GM11168 (cell line): ENCODE data around the gene CFL1.

Experiments used
- in situ Hi-C: fragments of 300-500 bp; cut with MboI; formaldehyde crosslinking; loops from one replicate; pipeline ENCODE4 v1.12.0; 2022; ENCODE audit warnings: low sequenced_read_pairs; ENCODE audit not compliant: unreplicated experiment

The CFL1 gene

DNA sequence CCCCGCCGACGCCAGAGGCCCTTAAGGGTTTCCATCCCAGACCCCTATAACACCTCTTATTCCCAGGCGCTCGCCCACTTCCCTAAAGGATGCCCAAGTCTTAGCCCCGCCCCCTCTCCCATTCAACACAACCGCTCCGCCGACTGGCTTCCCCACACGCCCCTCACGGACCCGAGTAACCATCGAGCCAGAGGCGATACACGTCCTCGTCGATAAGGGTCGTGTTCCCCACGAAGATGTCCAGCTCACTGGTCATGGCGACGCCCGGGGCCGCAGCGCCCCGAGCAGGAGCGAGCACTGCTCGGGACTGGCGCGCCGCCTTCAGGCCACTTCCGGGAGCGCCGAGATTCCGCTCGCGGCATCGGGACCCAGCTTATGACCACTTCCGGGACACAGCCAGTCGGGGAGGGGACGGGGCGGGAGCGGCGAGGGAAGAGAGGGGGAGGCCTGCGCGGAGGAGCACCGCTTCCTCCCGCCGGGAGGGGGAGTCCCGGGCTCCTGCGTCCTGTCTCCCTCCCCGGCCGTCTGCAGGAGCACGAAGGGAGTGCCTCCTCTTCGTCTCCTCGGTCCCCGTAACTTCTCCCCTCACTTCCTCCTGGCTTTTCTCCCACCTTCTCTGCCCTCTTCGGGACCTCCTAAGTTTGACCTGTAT is 30.3 kb upstream of the CFL1 start, which contains the start of gene FIBP:
FIBP (minus strand) TSS at position 309 of the 652 bp plus-strand sequence; CDS start at position 256, 53 bp downstream.
- in situ Hi-C loops: no loop called here

- in situ Hi-C loops: no loop called here
Measured at GRCh38 chr11:65887723-65888162, 29.8 kb upstream of the CFL1 start.

DNA sequence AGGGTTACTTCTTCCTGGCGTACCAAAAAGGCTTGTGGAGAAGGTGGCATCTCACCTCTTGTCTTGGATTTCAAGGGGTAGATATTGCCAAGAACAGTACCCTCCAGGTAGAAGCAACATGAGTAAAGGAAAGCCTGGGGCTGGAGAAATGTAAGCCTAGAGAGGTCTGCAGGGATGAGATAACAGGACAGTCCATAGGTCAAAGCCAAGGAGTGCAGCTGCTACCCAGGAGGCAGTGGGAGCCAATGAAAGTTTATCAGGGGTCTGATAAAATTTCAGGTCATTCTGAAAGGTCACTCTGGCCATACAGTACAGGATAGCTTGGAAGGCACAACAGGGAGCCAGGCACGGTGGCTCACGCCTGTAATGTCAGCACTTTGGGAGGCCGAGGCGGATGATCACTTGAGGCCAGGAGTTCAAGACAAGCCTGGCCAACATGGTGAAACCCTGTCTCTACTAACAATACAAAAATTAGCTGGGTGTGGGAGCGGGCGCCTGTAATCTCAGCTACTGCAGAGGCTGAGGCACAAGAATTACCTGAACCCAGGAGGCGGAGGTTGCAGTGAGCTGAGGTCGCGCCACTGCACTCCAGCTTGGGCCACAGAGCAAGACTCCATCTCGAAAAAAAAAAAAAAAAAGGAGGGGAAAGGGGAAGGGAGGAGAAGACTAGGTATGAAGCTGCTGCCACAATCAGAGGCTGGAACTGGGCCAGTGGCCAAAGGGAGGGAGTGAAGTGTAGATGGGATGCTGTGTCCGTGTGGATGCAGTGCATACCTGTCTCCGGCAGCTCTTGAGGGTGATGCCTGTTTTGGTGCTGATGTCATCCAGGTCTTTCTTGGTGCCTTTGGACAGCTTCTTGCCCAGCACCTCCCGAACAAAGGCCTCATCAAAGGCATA is 29.1 kb upstream of the CFL1 start:
- in situ Hi-C loops: no loop called here

DNA sequence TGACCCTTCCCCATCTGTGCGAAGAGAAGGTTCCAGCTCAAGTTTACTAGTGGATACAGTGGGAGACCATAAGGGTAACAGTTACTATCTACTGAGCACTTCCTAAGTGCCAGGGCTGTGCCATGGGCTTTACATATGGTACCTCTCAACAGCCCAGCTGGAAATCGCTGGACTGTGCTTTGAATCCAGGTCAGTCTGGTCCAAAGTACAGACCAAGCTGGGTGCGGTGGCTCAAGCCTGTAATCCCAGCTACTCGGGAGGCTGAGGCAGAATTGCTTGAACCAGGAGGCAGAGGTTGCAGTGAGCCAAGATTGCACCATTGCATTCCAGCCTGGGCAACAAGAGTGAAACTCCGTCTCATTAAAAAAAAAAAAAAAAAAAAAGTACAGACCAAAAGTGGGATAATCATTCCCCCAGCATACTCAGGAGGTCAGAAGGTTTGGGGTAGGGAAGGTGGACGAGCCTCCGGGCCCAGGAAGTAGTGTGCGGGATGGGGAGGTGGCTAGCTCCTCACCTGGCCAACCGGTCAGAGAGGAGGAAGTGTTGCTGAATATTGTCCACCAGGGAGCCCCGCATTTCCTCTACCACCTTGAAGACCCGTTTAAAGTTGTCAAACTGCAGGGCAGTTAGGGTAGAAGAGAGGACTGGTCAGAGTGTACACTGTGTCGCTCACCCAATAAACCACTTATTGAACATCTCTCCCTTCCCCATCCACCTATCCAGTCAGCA is 28.0 kb upstream of the CFL1 start:
- in situ Hi-C loops: no loop called here

DNA sequence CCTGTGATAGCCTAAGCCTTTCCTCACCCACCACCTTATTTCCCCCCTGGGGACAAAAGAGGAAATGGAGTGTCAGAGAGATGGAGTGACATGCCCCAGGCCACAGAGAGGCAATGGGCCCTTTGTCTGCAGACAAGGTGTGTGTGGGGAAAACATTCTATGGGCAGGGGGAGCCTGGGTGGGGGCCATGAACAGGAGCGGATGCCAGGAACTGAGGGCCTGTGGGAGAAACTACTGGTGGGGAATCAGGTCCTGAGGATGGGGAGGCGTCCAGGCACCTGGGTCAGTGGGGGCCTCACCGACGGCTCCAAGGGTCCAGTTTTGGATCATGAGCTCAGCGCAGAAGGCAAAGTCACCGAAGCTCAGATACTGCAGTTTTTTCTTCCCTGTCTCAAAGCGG is 27.3 kb upstream of the CFL1 start:
- in situ Hi-C loops: no loop called here

DNA sequence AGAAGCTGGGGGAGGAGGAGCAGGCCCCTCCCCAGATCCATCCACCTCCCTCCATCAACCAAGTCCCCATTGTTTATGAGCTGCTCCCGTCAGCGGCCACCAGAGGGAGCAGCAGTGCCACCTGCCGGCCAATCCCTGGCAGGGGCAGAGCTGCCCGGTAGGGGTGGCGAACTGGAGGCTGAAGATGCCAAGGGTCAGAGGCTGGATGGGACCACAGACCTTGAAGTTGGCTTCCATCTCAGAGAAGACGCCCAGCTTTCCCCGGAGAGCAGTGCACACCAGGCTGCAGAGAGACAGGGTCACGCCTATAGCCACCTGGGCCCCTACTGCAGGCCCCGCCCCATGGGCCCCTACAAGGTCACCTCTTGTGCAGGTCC is 26.7 kb upstream of the CFL1 start:
- in situ Hi-C loops: loop anchor here (5.0 kb wide), 1 partner anchor 108 kb away; no protein-coding TSS in a partner anchor

DNA sequence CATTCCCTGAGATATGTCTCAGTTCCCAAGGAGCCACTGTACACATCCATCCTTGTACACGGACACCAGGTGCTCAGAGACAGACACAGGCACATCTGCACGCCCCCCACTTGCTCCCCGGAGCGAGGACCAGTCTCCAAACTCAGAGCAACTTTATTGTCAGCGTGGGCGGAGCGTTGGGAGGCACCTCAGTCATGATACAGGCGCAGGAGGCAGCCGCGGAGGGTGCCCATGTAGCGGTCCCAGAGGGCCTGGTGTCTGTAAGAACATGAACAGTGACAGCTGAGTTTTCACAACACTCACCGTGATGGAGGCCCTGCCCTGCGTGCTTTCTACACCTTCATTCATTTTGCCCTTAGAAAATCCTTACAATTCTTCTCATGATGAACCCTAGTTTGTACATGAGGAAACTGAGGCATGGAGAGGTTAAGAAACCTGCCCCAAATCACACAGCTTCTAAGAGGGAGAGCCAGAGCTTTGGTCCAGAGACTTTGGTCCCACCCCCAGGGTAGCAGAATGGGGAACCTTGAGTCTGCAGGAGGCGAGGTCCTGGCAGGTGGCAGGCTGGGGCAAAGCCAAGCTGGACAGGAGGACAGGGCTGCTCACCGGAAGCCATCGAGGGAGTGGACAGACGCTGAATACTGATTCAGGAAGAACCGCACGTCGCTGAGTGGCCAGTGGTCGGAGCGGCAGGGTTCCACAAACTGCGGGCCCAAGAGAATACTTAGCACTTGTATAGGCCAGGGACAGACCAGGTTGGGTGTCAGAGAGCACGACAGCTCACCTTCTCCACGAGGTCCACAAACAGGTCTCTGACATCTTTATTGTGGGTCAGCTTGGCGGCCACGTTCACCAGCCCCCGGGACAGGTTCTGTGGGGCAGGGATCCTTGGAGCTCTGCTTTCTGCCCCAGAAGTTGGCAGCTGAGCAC is 26.1 kb upstream of the CFL1 start:
- in situ Hi-C loops: loop anchor here (5.0 kb wide), 1 partner anchor 108 kb away; no protein-coding TSS in a partner anchor

- in situ Hi-C loops: loop anchor here (5.0 kb wide), 1 partner anchor 109 kb away; no protein-coding TSS in a partner anchor
Measured at GRCh38 chr11:65883058-65883761, 25.2 kb upstream of the CFL1 start.

DNA sequence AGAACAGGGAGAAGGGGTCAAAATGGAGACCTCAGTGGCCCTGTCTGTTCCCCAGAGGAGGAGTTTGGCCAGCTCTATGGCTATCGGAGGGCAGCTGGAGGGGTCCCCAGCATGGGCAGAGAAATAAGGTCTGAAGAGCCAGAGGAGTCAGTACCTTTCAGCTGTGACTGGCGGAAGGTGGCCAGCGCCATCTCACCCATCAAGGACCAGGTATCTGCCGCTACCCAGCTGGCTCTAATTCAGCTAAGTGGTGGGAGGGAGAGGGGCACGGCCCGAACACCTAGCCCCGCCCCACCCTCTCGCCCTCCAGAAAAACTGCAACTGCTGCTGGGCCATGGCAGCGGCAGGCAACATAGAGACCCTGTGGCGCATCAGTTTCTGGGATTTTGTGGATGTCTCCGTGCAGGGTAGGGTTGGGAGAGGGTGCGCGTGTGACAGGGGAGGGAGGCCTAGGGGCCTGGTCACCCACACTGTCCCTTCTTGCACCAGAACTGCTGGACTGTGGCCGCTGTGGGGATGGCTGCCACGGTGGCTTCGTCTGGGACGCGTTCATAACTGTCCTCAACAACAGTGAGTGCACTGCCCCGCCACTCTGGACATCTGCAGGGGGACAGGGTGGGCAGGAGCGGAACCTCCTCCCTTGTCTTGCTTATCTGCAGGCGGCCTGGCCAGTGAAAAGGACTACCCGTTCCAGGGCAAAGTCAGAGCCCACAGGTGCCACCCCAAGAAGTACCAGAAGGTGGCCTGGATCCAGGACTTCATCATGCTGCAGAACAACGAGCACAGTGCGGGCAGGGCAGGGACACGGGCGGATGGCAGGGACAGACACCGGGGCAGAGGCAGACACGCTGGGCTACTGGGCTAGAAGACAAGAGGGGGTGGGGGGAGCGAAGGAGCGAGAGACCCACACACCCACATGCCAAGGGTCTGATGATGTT is 24.4 kb upstream of the CFL1 start:
- in situ Hi-C loops: loop anchor here (5.0 kb wide), 1 partner anchor 110 kb away; no protein-coding TSS in a partner anchor

DNA sequence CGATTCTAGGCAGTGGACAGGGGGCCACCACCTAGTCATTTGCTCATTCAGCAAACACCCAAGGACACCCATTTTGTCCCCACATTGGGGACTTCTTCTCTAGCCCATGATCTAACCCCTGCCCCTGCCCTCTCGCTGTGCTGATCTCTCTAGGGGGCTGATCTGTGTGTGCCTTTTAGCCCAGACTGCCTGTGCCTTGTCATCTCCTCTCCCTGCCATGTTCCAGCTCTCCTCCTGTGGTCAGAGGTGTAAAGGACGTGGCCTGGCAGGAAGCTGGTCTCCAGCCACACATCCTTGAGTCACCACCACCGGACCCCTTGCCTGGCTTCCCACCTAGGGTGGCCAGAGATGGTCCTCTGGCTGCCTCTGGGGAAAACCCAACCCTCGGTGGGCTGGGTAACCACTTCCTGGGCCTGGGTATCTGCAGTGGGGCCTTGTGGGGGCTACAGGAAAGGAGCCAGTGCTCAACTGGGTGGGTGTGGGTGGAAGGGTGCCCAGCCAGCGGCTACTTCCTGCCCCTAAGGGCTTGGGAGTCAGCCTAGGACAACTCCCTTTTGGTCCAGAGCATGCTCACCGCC is 23.0 kb upstream of the CFL1 start:
- in situ Hi-C loops: loop anchor here (5.0 kb wide), 1 partner anchor 111 kb away; no protein-coding TSS in a partner anchor

- in situ Hi-C loops: loop anchor here (5.0 kb wide), 1 partner anchor 112 kb away; no protein-coding TSS in a partner anchor
Measured at GRCh38 chr11:65880027-65880426, 22.0 kb upstream of the CFL1 start.

DNA sequence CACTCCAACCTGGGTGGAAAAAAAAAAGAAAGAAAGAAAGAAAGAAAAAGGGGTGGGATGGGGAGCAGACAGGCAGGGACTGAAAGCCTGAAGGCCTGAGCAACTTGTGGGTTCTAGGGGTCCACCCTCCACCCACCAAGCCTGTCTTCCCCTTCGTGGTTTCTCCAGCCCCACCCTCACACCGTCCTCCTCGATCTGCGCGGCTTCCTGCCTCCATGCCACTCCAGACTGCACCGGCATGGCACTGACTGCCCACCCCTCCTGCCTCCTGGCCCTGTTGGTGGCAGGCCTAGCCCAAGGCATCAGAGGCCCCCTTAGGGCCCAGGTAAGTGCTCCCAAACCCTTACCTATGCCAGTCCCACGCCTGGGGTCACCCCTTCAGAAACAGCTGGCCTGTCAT is 21.6 kb upstream of the CFL1 start, which contains the start of gene CTSW:
CTSW (plus strand) TSS at position 221 of the 400 bp plus-strand sequence; CDS start at position 239, 18 bp downstream.
- in situ Hi-C loops: loop anchor here (5.0 kb wide), 1 partner anchor 113 kb away; no protein-coding TSS in a partner anchor

- in situ Hi-C loops: no loop called here
Measured at GRCh38 chr11:65873318-65874156, 15.6 kb upstream of the CFL1 start.

DNA sequence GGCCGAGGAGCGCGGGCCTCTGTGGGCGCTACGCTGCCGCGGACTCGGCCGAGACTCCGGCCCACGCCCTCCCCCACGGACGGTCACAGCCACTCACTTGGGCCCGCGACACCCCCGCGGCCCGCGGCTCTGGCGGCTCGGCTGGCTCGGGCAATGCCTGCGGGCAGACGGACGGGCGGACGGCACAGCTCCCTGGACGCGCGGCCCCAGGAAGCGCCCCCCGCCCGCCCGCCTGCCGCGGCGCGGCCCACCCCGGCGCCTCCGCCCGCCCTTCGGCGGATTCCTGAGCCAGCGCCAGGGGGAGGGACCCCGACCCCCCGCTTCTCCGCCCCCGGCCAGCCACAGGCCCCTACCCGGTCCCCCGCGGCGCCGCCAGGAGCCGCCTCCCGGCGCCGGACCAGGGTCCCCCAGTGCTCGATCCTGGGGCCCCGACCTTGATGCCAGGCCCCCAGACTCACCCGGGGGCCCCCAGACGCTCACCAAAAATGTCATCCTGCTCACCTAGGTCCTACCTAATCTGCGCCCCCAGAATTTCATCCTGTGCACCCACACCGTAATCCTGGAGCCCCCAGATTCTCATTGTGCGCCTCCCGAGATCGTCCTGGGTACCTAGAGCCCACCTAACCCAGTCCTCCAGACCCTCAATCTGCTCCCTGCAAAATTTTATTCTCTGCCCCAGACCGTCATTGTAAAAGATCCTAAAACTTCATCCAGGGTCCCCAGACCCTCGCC is 14.8 kb upstream of the CFL1 start, which contains the start of gene EFEMP2:
EFEMP2 (minus strand) TSS at position 215 of the 732 bp plus-strand sequence. CDS start 446 bp downstream, outside the sequence.
- in situ Hi-C loops: no loop called here

DNA sequence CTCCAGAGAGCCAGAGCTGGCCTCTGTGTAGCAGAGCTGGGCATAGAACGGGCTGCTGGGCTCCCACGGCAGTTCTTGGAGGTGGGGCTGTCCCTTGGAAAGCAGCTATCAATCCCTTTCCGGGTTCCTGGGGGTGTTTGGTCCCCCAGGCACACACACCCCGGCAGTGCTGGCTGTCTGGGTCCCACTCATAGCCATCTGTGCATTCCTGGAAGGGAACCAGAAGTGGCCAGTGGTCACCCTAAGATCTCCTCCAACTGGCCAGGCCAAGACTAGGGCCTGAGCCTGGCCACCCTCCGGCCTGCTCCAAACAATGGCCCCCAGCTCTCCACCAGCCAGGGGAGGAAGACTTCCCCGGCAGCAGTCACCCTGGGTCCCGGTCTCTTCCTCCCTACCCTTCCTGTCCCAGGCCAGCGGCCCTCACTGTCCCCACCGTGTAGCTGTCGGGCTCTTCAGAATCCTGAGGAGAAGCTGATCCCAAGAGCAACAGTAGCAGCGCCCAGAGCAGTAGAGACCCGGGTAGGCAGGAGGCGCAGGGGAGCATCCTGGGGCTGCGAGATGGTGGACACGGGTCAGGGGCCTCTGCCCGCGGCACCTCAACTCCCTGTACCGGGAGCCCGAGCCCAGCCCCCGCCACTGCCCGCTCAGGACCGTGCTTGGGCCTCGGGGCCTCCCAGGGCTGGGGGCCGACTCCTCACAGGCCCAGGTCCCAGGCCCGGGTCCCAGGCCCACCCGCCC is 14.0 kb upstream of the CFL1 start:
- in situ Hi-C loops: no loop called here
